ENCODE results near the gene SNAP29.
A peak's percentile ranks its signal among the peaks of the same experiment; 100 is the strongest.

The SNAP29 gene

GRCh38 chr22:20840646-20841371 is 18.0 kb upstream of the SNAP29 start:
- no peak for DNase-seq (ENCODE audit: low read depth, low spot score)
- no peaks in the 10 kb centered on the region for H3K9me3 ChIP-seq (ENCODE audit: low read depth, low read length)
- no peak for TF ChIP-seq FOXP2 (optimal IDR thresholded peaks at IDR 0.05; ENCODE audit: control extremely low read depth, extremely low read length, insufficient read depth)
- no peak for TF ChIP-seq POLR2AphosphoS5 (IDR thresholded peaks at IDR 0.05; ENCODE audit: borderline replicate concordance, low read depth, low read length)
- no peak for TF ChIP-seq EZH2 (IDR thresholded peaks at IDR 0.05)
- no peak overlapping the region for H3K27ac ChIP-seq
- H3K36me3 ChIP-seq (ENCODE audit: insufficient read depth, low read length): no peaks in the 10 kb centered on the region
- H3K9ac ChIP-seq (ENCODE audit: insufficient read length): no peak overlapping the region
- no peak overlapping the region for H3K4me3 ChIP-seq

- H3K36me3 ChIP-seq (ENCODE audit: insufficient read depth, low read length): no peaks in the 10 kb centered on the region
- H3K9ac ChIP-seq (ENCODE audit: insufficient read length): no peak overlapping the region
- no peaks in the 10 kb centered on the region for H3K9me3 ChIP-seq (ENCODE audit: low read depth, low read length)
- no peak overlapping the region for H3K27ac ChIP-seq
- TF ChIP-seq POLR2AphosphoS5 (IDR thresholded peaks at IDR 0.05; ENCODE audit: borderline replicate concordance, low read depth, low read length): no peak
- TF ChIP-seq FOXP2 (optimal IDR thresholded peaks at IDR 0.05; ENCODE audit: control extremely low read depth, extremely low read length, insufficient read depth): no peak
- no peak for TF ChIP-seq EZH2 (IDR thresholded peaks at IDR 0.05)
- DNase-seq (ENCODE audit: low read depth, low spot score): no peak
- H3K4me3 ChIP-seq: no peak overlapping the region
Observed at GRCh38 chr22:20843501-20843900, 15.3 kb upstream of the SNAP29 start.

- TF ChIP-seq POLR2AphosphoS5 (IDR thresholded peaks at IDR 0.05; ENCODE audit: borderline replicate concordance, low read depth, low read length) (no peak), FOXP2 (optimal IDR thresholded peaks at IDR 0.05; ENCODE audit: control extremely low read depth, extremely low read length, insufficient read depth) (no peak), EZH2 (IDR thresholded peaks at IDR 0.05) (no peak)
- Histone ChIP-seq H3K36me3 (ENCODE audit: insufficient read depth, low read length) (no peaks in the 10 kb centered on the region), H3K9me3 (ENCODE audit: low read depth, low read length) (no peaks in the 10 kb centered on the region), H3K9ac (ENCODE audit: insufficient read length) (no peak overlapping the region), H3K27ac (no peak overlapping the region), H3K4me3 (no peak overlapping the region)
- no peak for DNase-seq (ENCODE audit: low read depth, low spot score)
Observed at GRCh38 chr22:20844055-20845037, 14.5 kb upstream of the SNAP29 start.

GRCh38 chr22:20847318-20847822 is 11.4 kb upstream of the SNAP29 start:
- H3K9me3 ChIP-seq (ENCODE audit: low read depth, low read length): no peaks in the 10 kb centered on the region
- no peak for DNase-seq (ENCODE audit: low read depth, low spot score)
- H3K4me3 ChIP-seq: no peak overlapping the region
- H3K9ac ChIP-seq (ENCODE audit: insufficient read length): no peak overlapping the region
- H3K27ac ChIP-seq: no peak overlapping the region
- TF ChIP-seq FOXP2 (optimal IDR thresholded peaks at IDR 0.05; ENCODE audit: control extremely low read depth, extremely low read length, insufficient read depth) (no peak), EZH2 (IDR thresholded peaks at IDR 0.05) (no peak), POLR2AphosphoS5 (IDR thresholded peaks at IDR 0.05; ENCODE audit: borderline replicate concordance, low read depth, low read length) (no peak)
- no peaks in the 10 kb centered on the region for H3K36me3 ChIP-seq (ENCODE audit: insufficient read depth, low read length)

GRCh38 chr22:20852076-20852475 is 6.7 kb upstream of the SNAP29 start:
- Histone ChIP-seq H3K36me3 (ENCODE audit: insufficient read depth, low read length) (no peaks in the 10 kb centered on the region), H3K27ac (no peak overlapping the region), H3K4me3 (no peak overlapping the region), H3K9me3 (ENCODE audit: low read depth, low read length) (no peaks in the 10 kb centered on the region), H3K9ac (ENCODE audit: insufficient read length) (no peak overlapping the region)
- TF ChIP-seq POLR2AphosphoS5 (IDR thresholded peaks at IDR 0.05; ENCODE audit: borderline replicate concordance, low read depth, low read length) (no peak), FOXP2 (optimal IDR thresholded peaks at IDR 0.05; ENCODE audit: control extremely low read depth, extremely low read length, insufficient read depth) (no peak), EZH2 (IDR thresholded peaks at IDR 0.05) (no peak)
- DNase-seq (ENCODE audit: low read depth, low spot score): no peak

GRCh38 chr22:20852503-20852902 is 6.3 kb upstream of the SNAP29 start:
- Histone ChIP-seq H3K36me3 (ENCODE audit: insufficient read depth, low read length) (no peaks in the 10 kb centered on the region), H3K9me3 (ENCODE audit: low read depth, low read length) (no peaks in the 10 kb centered on the region), H3K9ac (ENCODE audit: insufficient read length) (no peak overlapping the region), H3K27ac (no peak overlapping the region), H3K4me3 (no peak overlapping the region)
- no peak for TF ChIP-seq POLR2AphosphoS5 (IDR thresholded peaks at IDR 0.05; ENCODE audit: borderline replicate concordance, low read depth, low read length)
- TF ChIP-seq EZH2 (IDR thresholded peaks at IDR 0.05): no peak
- TF ChIP-seq FOXP2 (optimal IDR thresholded peaks at IDR 0.05; ENCODE audit: control extremely low read depth, extremely low read length, insufficient read depth): no peak
- DNase-seq (ENCODE audit: low read depth, low spot score): no peak

- TF ChIP-seq POLR2AphosphoS5 (IDR thresholded peaks at IDR 0.05; ENCODE audit: borderline replicate concordance, low read depth, low read length) (no peak), EZH2 (IDR thresholded peaks at IDR 0.05) (no peak), FOXP2 (optimal IDR thresholded peaks at IDR 0.05; ENCODE audit: control extremely low read depth, extremely low read length, insufficient read depth) (no peak)
- Histone ChIP-seq H3K4me3 (no peak overlapping the region), H3K9me3 (ENCODE audit: low read depth, low read length) (no peaks in the 10 kb centered on the region), H3K27ac (no peak overlapping the region), H3K9ac (ENCODE audit: insufficient read length) (no peak overlapping the region), H3K36me3 (ENCODE audit: insufficient read depth, low read length) (no peaks in the 10 kb centered on the region)
- no peak for DNase-seq (ENCODE audit: low read depth, low spot score)
Observed at GRCh38 chr22:20853236-20853660, 5.6 kb upstream of the SNAP29 start.

- H3K9ac ChIP-seq (ENCODE audit: insufficient read length): peak overlapping the region; percentile 80
- peak overlapping the region; percentile 98 for H3K4me3 ChIP-seq
- H3K36me3 ChIP-seq (ENCODE audit: insufficient read depth, low read length): no peaks in the 10 kb centered on the region
- no peak overlapping the region for H3K27ac ChIP-seq
- H3K9me3 ChIP-seq (ENCODE audit: low read depth, low read length): no peaks in the 10 kb centered on the region
- TF ChIP-seq EZH2 (IDR thresholded peaks at IDR 0.05) (no peak), POLR2AphosphoS5 (IDR thresholded peaks at IDR 0.05; ENCODE audit: borderline replicate concordance, low read depth, low read length) (no peak), FOXP2 (optimal IDR thresholded peaks at IDR 0.05; ENCODE audit: control extremely low read depth, extremely low read length, insufficient read depth) (no peak)
- no peak for DNase-seq (ENCODE audit: low read depth, low spot score)
Observed at GRCh38 chr22:20857247-20857643, 1.6 kb upstream of the SNAP29 start.

All from SK-N-MC (cell line).